Cardiac muscle cell (in vitro differentiated cells and primary cell): ENCODE data around the gene RBPJL. TPM values are rescaled to one million over a fixed set of nuclear protein-coding genes. Genes with fewer than 3 reads are reported as not detected.
A peak's percentile ranks its signal among the peaks of the same experiment; 100 is the strongest.

ENCODE experiments used
- DNase-seq, 2 donors: peaks; one replicate each; pipeline versions ENCODE4 v3.0.0 to v3.0.0-alpha.2; 2010 to 2017; ENCODE audit warnings: low read depth in 1 of 2, low spot score in 1 of 2
- H3K27ac ChIP-seq: fragments of 200-600 bp; sonication (generic); 2 replicates; pipeline ENCODE4 v1.5.1; 2016
- H3K27me3 ChIP-seq: fragments of 200-600 bp; sonication (generic); 2 replicates; pipeline ENCODE4 v1.6.0; 2016; ENCODE audit warnings: control low read depth
- H3K36me3 ChIP-seq: fragments of 200-600 bp; sonication (generic); 2 replicates; pipeline ENCODE4 v1.5.1; 2016; ENCODE audit warnings: control low read depth
- H3K4me1 ChIP-seq: fragments of 200-600 bp; sonication (generic); 2 replicates; pipeline ENCODE4 v1.8.1; 2017; ENCODE audit warnings: low read depth, mild to moderate bottlenecking, mixed run types
- H3K4me3 ChIP-seq: fragments of 200-600 bp; sonication (generic); 2 replicates; pipeline ENCODE4 v1.5.1; 2016; ENCODE audit warnings: mild to moderate bottlenecking
- H3K9me3 ChIP-seq: fragments of 200-600 bp; sonication (generic); 2 replicates; pipeline ENCODE4 v1.5.1; 2017; ENCODE audit warnings: low read depth, mild to moderate bottlenecking, control low read depth
- polyA plus RNA-seq: library from polyadenylated mRNA; unstranded; fragments of >200 nt; fragmentation: Nextera tagmentation; extraction: Ambion mirVana; gene quantifications from 2 replicates; pipeline ENCODE4 v1.2.1, GENCODE V29; 2016
- total RNA-seq: library from RNA; depleted of rRNA; stranded (reverse); fragments of >200 nt; gene quantifications from 2 replicates; pipeline ENCODE4 v1.2.3, GENCODE V29; 2016
- TF ChIP-seq, protein P1 (sequence below): IDR thresholded peaks from 2 replicates; pipeline ENCODE4 v1.5.1; 2012; ENCODE audit warnings: low read depth, mild to moderate bottlenecking, low read length

RBPJL gene
- total and polyA plus RNA-seq, 2 experiments from 2014 or later: not detected

DNA sequence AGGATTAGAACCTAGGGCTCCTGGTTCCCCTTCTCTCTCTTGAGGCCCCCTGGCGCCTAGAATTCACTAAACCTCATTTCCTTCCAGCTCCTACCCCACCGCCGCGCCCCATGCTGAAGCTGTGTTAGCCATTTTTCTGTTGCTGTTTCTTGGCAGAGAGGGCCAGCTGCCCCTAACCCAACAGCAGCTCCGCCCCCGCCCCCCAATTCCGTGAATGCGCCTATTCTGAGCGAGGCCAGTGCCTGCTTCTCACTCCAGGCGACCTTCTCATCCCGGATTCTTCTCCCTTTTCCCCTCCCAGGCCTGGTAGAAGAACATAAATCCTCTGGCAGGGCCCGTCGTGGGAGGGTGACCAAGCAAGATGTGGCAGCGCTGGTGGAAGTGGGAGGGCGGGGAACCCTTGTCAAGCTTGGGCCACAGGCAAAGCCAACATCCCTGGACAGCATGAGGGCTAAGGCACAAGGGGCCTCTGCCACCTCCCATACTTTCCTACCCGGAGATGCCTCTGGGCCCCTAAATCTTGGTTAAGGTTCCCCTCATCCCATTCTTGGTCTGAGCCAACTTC is 518 bp downstream of the RBPJL start:
- TF ChIP-seq, protein P1, sequence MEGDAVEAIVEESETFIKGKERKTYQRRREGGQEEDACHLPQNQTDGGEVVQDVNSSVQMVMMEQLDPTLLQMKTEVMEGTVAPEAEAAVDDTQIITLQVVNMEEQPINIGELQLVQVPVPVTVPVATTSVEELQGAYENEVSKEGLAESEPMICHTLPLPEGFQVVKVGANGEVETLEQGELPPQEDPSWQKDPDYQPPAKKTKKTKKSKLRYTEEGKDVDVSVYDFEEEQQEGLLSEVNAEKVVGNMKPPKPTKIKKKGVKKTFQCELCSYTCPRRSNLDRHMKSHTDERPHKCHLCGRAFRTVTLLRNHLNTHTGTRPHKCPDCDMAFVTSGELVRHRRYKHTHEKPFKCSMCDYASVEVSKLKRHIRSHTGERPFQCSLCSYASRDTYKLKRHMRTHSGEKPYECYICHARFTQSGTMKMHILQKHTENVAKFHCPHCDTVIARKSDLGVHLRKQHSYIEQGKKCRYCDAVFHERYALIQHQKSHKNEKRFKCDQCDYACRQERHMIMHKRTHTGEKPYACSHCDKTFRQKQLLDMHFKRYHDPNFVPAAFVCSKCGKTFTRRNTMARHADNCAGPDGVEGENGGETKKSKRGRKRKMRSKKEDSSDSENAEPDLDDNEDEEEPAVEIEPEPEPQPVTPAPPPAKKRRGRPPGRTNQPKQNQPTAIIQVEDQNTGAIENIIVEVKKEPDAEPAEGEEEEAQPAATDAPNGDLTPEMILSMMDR: no peak
- H3K4me1 ChIP-seq: no peaks in the 10 kb centered on the region
- no peaks in the 10 kb centered on the region for H3K36me3 ChIP-seq
- peaks cover 21% of the 10 kb centered on the region for H3K27me3 ChIP-seq
- no peak overlapping the region for H3K4me3 ChIP-seq
- H3K9me3 ChIP-seq: no peaks in the 10 kb centered on the region
- H3K27ac ChIP-seq: no peak overlapping the region
- no peak for DNase-seq

DNA sequence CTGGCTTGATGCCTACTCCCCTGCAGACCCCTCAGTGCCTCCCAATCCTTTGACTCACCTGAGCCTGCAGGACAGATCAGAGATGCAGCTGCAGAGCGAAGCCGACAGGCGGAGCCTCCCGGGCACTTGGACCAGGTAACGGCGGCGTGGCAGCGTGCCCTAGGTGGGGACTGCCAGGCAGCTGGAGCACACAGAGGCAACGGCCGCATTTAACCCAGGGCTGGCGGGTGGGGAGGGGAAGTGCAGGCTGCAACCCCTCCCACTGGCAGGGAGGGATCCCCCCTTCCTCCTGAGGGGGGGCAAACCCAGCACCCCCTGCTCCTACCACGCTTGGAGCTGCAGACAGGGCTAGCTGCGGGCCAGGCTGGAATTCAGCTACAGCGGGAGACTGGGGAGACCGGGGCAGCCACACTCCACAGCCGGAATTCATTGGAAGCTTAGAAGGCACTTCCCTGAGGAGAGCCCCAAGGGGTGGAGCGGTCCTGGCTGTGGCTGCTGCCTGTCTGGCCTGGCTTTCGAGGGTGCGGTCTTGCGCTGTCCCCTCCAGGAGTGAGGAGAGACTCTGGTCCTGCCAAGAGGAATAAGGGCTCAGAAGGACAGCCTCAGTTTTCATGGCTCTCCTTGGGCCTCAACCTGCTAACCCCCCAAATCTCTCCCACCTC is 1.6 kb downstream of the RBPJL start, which contains the start of gene MATN4:
Gene MATN4, minus strand, starts transcription at position 183 of the 662 bp plus-strand sequence. CDS start 2,717 bp downstream, outside the sequence.
- Histone ChIP-seq H3K36me3 (no peaks in the 10 kb centered on the region), H3K27me3 (peaks cover 22% of the 10 kb centered on the region), H3K9me3 (no peaks in the 10 kb centered on the region), H3K27ac (no peak within 1 kb of the TSS), H3K4me3 (no peak within 1 kb of the TSS), H3K4me1 (no peaks in the 10 kb centered on the region)
- TF ChIP-seq, protein P1: no peak
- DNase-seq: no peak

GRCh38 chr20:45309075-45309474 is 2.4 kb downstream of the RBPJL start:
- no peak for DNase-seq
- no peak overlapping the region for H3K27ac ChIP-seq
- TF ChIP-seq, protein P1: no peak
- no peaks in the 10 kb centered on the region for H3K4me1 ChIP-seq
- peaks cover 22% of the 10 kb centered on the region for H3K27me3 ChIP-seq
- no peaks in the 10 kb centered on the region for H3K36me3 ChIP-seq
- H3K9me3 ChIP-seq: no peaks in the 10 kb centered on the region
- no peak overlapping the region for H3K4me3 ChIP-seq

DNA sequence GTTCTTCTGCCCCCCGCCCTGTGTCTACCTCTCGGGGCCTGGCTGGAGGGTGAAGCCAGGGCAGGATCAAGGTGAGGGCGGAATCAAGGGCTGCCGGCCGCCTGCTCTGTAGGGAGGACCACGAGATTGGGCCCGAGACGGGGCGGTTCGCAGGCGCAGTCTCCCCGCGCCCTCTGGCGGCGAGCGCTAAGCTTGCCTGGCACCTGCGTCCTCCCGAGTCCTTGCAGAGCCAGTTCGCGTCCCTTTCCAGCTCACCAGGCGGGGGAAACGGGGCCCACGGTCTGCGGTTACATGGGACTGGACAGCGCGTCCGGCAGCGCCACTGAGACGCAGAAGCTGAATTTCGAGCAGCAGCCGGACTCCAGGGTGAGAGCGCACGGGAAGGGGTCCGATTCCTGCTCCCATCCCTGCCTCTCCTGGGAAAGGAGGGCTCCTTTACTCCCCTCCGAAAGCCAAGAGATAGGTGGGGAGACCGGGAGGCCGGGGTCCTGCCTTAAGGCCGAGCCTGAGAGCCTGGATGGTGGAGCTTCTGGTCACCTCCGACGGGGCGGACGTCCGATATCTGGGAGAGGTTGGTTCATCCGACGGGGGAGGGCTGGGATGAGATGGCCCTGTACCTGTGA is 5.1 kb downstream of the RBPJL start:
- peaks cover 15% of the 10 kb centered on the region for H3K27me3 ChIP-seq
- H3K9me3 ChIP-seq: no peaks in the 10 kb centered on the region
- H3K36me3 ChIP-seq: no peaks in the 10 kb centered on the region
- H3K4me3 ChIP-seq: no peak overlapping the region
- no peaks in the 10 kb centered on the region for H3K4me1 ChIP-seq
- TF ChIP-seq, protein P1: peak; percentile 85
- DNase-seq: peak; percentile 65 to 72
- H3K27ac ChIP-seq: no peak overlapping the region

DNA sequence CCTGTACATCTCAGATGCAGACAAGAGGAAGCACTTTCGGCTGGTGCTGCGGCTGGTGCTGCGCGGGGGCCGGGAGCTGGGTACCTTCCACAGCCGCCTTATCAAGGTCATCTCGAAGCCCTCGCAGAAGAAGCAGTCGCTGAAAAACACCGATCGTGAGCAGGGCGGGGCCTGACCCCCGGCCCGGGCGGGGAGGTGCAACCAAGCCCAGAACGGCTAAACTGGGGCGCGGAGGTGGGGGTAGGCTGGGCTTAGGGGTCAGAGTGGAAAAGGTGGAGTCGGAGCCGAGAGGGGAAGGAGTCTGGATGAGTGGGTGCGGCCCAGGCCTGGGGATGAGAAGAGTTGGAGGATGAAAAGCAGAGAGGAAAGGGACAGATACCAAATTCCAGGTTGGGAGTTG is 5.6 kb downstream of the RBPJL start:
- H3K27ac ChIP-seq: no peak overlapping the region
- DNase-seq: no peak
- H3K27me3 ChIP-seq: peaks cover 10% of the 10 kb centered on the region
- H3K4me3 ChIP-seq: no peak overlapping the region
- H3K4me1 ChIP-seq: no peaks in the 10 kb centered on the region
- no peaks in the 10 kb centered on the region for H3K9me3 ChIP-seq
- TF ChIP-seq, protein P1: no peak
- H3K36me3 ChIP-seq: no peaks in the 10 kb centered on the region
